IMR-90 (cell line): Measurements from ENCODE around the gene SLIT1. TPM values are rescaled to one million over a fixed set of nuclear protein-coding genes. Genes with fewer than 3 reads are reported as not detected.

Experiments
- ATAC-seq: fragments of 200-7000 bp; cut with Tn5 transposase; 2 replicates; pipeline ENCODE4 v1.9.1; 2020; ENCODE audit warnings: low read depth, mild to moderate bottlenecking, moderate library complexity
- BruUV-seq: library from RNA; stranded (reverse); fragments of 400-500 nt; replicated peaks from 2 replicates; lab custom pipeline; 2021; lab: Mats Ljungman, UMichigan
- CTCF ChIA-PET: fragments of 300-600 bp; formaldehyde crosslinking; extraction: SDS; loops from one replicate; lab custom pipeline; 2021; ENCODE audit warnings: antibody characterized with exemption; lab: Yijun Ruan, JAX
- POLR2A ChIA-PET: fragments of 300-600 bp; sonication (Branson Sonifier 250); formaldehyde crosslinking; loops from one replicate; lab custom pipeline; 2022; ENCODE audit warnings: antibody characterized with exemption; ENCODE audit not compliant: unreplicated experiment; lab: Charles Lee
- DNase-seq: peaks from one replicate; pipeline ENCODE4 v3.0.0; 2013
- H2AFZ ChIP-seq: replicated peaks from 2 replicates; pipeline ENCODE3; 2013; ENCODE audit warnings: low read length, mild to moderate bottlenecking; ENCODE audit not compliant: poor library complexity
- H2AK5ac ChIP-seq: 2 replicates; pipeline ENCODE4 v1.6.1; 2013; ENCODE audit warnings: low read depth, low read length, inconsistent platforms
- H2AK9ac ChIP-seq: replicated peaks from 2 replicates; pipeline ENCODE3; 2013; ENCODE audit warnings: mild to moderate bottlenecking, low read depth, low read length, moderate library complexity; ENCODE audit not compliant: poor library complexity
- H2BK120ac ChIP-seq: 2 replicates; pipeline ENCODE4 v1.6.1; 2013; ENCODE audit warnings: low read depth, low read length, inconsistent platforms
- H2BK15ac ChIP-seq: 3 replicates; pipeline ENCODE4 v1.6.1; 2013; ENCODE audit warnings: low read depth, low read length, inconsistent platforms
- H2BK20ac ChIP-seq: 2 replicates; pipeline ENCODE4 v1.6.1; 2013; ENCODE audit warnings: low read depth, mild to moderate bottlenecking, inconsistent platforms, low read length, moderate library complexity
- H2BK5ac ChIP-seq: 2 replicates; pipeline ENCODE4 v1.6.1; 2013; ENCODE audit warnings: mild to moderate bottlenecking, low read depth, low read length, inconsistent platforms; ENCODE audit not compliant: poor library complexity, severe bottlenecking
- H3K14ac ChIP-seq: replicated peaks from 2 replicates; pipeline ENCODE4 v1.6.1; 2013; ENCODE audit warnings: low read depth, low read length, inconsistent platforms
- H3K18ac ChIP-seq: 2 replicates; pipeline ENCODE4 v1.6.1; 2013; ENCODE audit warnings: low read depth, low read length, control low read depth
- H3K23ac ChIP-seq: 2 replicates; pipeline ENCODE4 v1.6.1; 2013; ENCODE audit warnings: low read depth, low read length, inconsistent platforms
- H3K27ac ChIP-seq: 2 replicates; pipeline ENCODE4 v1.5.1; 2013; ENCODE audit warnings: mild to moderate bottlenecking, control low read depth, low read length; ENCODE audit not compliant: insufficient read depth
- H3K27me3 ChIP-seq: 2 replicates; pipeline ENCODE4 v1.6.1; 2013; ENCODE audit warnings: low read length; ENCODE audit not compliant: control insufficient read depth, insufficient read depth
- H3K36me3 ChIP-seq: 2 replicates; pipeline ENCODE4 v1.6.1; 2013; ENCODE audit warnings: low read length, mixed read lengths; ENCODE audit not compliant: control insufficient read depth, insufficient read depth
- H3K4ac ChIP-seq: 2 replicates; pipeline ENCODE4 v1.6.1; 2013; ENCODE audit warnings: low read depth, low read length, inconsistent platforms
- H3K4me1 ChIP-seq: 2 replicates; pipeline ENCODE4 v1.6.1; 2013; ENCODE audit warnings: low read length, mixed read lengths; ENCODE audit not compliant: control insufficient read depth, insufficient read depth
- H3K4me2 ChIP-seq: 2 replicates; pipeline ENCODE4 v1.6.1; 2013; ENCODE audit warnings: low read depth, mild to moderate bottlenecking, control low read depth, low read length, moderate library complexity
- H3K4me3 ChIP-seq: 2 replicates; pipeline ENCODE4 v1.5.1; 2013; ENCODE audit warnings: low read depth, mild to moderate bottlenecking, control low read depth, low read length, moderate library complexity; ENCODE audit not compliant: insufficient read depth
- H3K56ac ChIP-seq: 2 replicates; pipeline ENCODE4 v1.6.1; 2013; ENCODE audit warnings: low read length, inconsistent platforms; ENCODE audit not compliant: insufficient read depth; ENCODE audit errors: extremely low read depth
- H3K79me1 ChIP-seq, 2 experiments: 2 replicates each; pipeline ENCODE4 v1.6.1; 2013; ENCODE audit warnings: low read length in 2 of 2, inconsistent platforms in 1 of 2, low read depth in 1 of 2
- H3K9ac ChIP-seq: 2 replicates; pipeline ENCODE4 v1.6.1; 2013; ENCODE audit warnings: low read depth, low read length, control low read depth
- H3K9me1 ChIP-seq: 2 replicates; pipeline ENCODE4 v1.6.1; 2013; ENCODE audit warnings: low read length, inconsistent platforms; ENCODE audit not compliant: insufficient read depth
- H3K9me3 ChIP-seq: 2 replicates; pipeline ENCODE4 v1.6.1; 2013; ENCODE audit warnings: low read length; ENCODE audit not compliant: control insufficient read depth, insufficient read depth
- H4K20me1 ChIP-seq: 2 replicates; pipeline ENCODE4 v1.6.1; 2013; ENCODE audit warnings: low read length, inconsistent platforms; ENCODE audit not compliant: insufficient read depth
- H4K5ac ChIP-seq: 2 replicates; pipeline ENCODE4 v1.6.1; 2013; ENCODE audit warnings: mild to moderate bottlenecking, low read depth, low read length, control low read depth
- H4K8ac ChIP-seq, 2 experiments: 2 replicates each; pipeline ENCODE4 v1.6.1; 2013; ENCODE audit warnings: low read depth in 2 of 2, low read length in 2 of 2, control low read depth in 1 of 2, inconsistent platforms in 1 of 2
- H4K91ac ChIP-seq: 2 replicates; pipeline ENCODE4 v1.6.1; 2013; ENCODE audit warnings: low read depth, low read length, inconsistent platforms; ENCODE audit not compliant: insufficient read depth
- BHLHE40 ChIP-seq: fragments of 150-350 bp; IDR thresholded peaks from 2 replicates; pipeline ENCODE4 v1.6.1; 2016; ENCODE audit warnings: mild to moderate bottlenecking, low read depth, low read length
- FOS ChIP-seq: fragments of 150-350 bp; IDR thresholded peaks from 2 replicates; pipeline ENCODE4 v1.6.1; 2016; ENCODE audit warnings: low read depth, low read length
- MAFK ChIP-seq: IDR thresholded peaks from 2 replicates; pipeline ENCODE4 v1.6.1; 2012; ENCODE audit warnings: low read depth, low read length, improper control_type of control experiment
- MXI1 ChIP-seq: IDR thresholded peaks from 2 replicates; pipeline ENCODE4 v1.6.1; 2012; ENCODE audit warnings: low read depth, mild to moderate bottlenecking, low read length, moderate library complexity, borderline replicate concordance
- NFE2L2 ChIP-seq: fragments of 150-350 bp; IDR thresholded peaks from 2 replicates; pipeline ENCODE4 v1.6.1; 2016; ENCODE audit warnings: low read depth, mild to moderate bottlenecking, low read length
- dilution Hi-C: fragments of 300-500 bp; cut with HindIII; formaldehyde crosslinking; loops from one replicate; pipeline ENCODE4 v1.14.3; 2018; ENCODE audit warnings: low sequenced_read_pairs; ENCODE audit not compliant: unreplicated experiment
- in situ Hi-C: fragments of 300-500 bp; cut with MboI; formaldehyde crosslinking; loops from 3 replicates; pipeline ENCODE4 v1.14.3; 2019; ENCODE audit warnings: low sequenced_read_pairs, inconsistent platforms, mixed read lengths
- intact Hi-C: fragments of 100-400 bp; cut with micrococcal nuclease; formaldehyde crosslinking; loops from 2 replicates; pipeline ENCODE4 v1.10.0; 2022
- polyA plus RNA-seq, 3 experiments: library from polyadenylated mRNA; depleted of rRNA; stranded (reverse); fragments of >200 nt; gene quantifications; 2 replicates each; pipeline ENCODE4 v1.2.3, GENCODE V29; 2012; ENCODE audit warnings: low replicate concordance in 1 of 3
- total RNA-seq: library from RNA; depleted of rRNA; stranded (reverse); fragments of >200 nt; gene quantifications from 2 replicates; pipeline ENCODE4 v1.2.3, GENCODE V29; 2012
- TF ChIP-seq, protein P1 (sequence below): fragments of 150-350 bp; IDR thresholded peaks from 2 replicates; pipeline ENCODE4 v1.6.1; 2016; ENCODE audit warnings: low read depth, mild to moderate bottlenecking, low read length, moderate library complexity, borderline replicate concordance
- TF ChIP-seq, protein P2 (sequence below): fragments of 150-350 bp; IDR thresholded peaks from 2 replicates; pipeline ENCODE4 v1.6.1; 2017; ENCODE audit warnings: mild to moderate bottlenecking, antibody characterized with exemption, low read length, low read depth

The SLIT1 gene
- total and polyA plus RNA-seq, 2 of the 4 experiments (the other 2 are of a cell fraction): under 0.01 TPM

DNA sequence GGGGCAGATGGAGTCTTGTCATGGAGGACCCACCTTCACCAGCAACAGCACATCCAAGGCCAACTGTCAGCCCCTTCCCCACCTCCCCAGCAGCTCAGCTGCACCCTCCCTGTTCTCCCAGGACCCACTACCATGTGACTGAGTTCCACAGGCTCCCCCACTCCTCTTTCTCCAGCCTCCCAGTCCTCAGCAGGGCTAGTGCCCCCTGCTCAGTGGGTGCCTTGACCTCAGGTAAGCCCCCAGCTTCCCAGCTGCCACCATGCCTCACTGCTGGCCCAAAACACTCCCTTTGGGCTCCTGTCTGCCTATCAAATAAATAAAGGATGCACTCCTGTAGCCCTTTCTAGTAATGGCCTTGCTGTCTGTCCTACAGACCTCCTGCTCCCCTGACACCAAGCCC, 174.4 kb downstream of the SLIT1 start:
- Histone ChIP-seq H2BK5ac (no peak overlapping the region), H2AK9ac (no peak overlapping the region), H3K23ac (no peak overlapping the region), H3K36me3 (no peaks in the 10 kb centered on the region), H2BK15ac (no peak overlapping the region), H4K20me1 (no peaks in the 10 kb centered on the region), H3K56ac (no peak overlapping the region), H4K8ac (no peak overlapping the region), H3K4me3 (no peak overlapping the region), H3K4me1 (no peaks in the 10 kb centered on the region), H4K91ac (no peak overlapping the region), H3K9ac (no peak overlapping the region), H3K4ac (no peak overlapping the region), H3K9me1 (no peaks in the 10 kb centered on the region), H2BK120ac (no peak overlapping the region), H2AFZ (no peak overlapping the region), H3K4me2 (no peak overlapping the region), H2BK20ac (no peak overlapping the region), H3K79me1 (no peaks in the 10 kb centered on the region), H3K18ac (no peak overlapping the region), H4K5ac (no peak overlapping the region), H3K27me3 (peaks cover 17% of the 10 kb centered on the region), H3K14ac (no peak overlapping the region), H2AK5ac (no peak overlapping the region), H3K27ac (no peak overlapping the region), H3K9me3 (peaks cover 7% of the 10 kb centered on the region)
- intact Hi-C loops (no loop called here), dilution Hi-C loops (no loop called here), in situ Hi-C loops (no loop called here)
- ChIA-PET CTCF (no interaction called here), POLR2A (no interaction called here)
- TF ChIP-seq NFE2L2 (no peak), MXI1 (no peak), FOS (no peak), MAFK (no peak), BHLHE40 (no peak)
- TF ChIP-seq, protein P1, sequence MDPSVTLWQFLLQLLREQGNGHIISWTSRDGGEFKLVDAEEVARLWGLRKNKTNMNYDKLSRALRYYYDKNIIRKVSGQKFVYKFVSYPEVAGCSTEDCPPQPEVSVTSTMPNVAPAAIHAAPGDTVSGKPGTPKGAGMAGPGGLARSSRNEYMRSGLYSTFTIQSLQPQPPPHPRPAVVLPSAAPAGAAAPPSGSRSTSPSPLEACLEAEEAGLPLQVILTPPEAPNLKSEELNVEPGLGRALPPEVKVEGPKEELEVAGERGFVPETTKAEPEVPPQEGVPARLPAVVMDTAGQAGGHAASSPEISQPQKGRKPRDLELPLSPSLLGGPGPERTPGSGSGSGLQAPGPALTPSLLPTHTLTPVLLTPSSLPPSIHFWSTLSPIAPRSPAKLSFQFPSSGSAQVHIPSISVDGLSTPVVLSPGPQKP: no peak
- TF ChIP-seq, protein P2, sequence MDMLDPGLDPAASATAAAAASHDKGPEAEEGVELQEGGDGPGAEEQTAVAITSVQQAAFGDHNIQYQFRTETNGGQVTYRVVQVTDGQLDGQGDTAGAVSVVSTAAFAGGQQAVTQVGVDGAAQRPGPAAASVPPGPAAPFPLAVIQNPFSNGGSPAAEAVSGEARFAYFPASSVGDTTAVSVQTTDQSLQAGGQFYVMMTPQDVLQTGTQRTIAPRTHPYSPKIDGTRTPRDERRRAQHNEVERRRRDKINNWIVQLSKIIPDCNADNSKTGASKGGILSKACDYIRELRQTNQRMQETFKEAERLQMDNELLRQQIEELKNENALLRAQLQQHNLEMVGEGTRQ: no peak
- no TSS peak for BruUV-seq
- ATAC-seq (no peak), DNase-seq (no peak)
